Body of pancreas (tissue), 4 donors: Measurements from ENCODE around the gene RAPGEF1.

Source experiments
- POLR2A ChIP-seq, 3 donors: fragments of 450-650 bp; IDR thresholded peaks; one replicate each; pipeline ENCODE4 v1.6.1; 2016; ENCODE audit warnings: antibody characterized with exemption in 3 of 3, mild to moderate bottlenecking in 2 of 3
- TF ChIP-seq, protein P1 (sequence below), 7 experiments: fragments of 450-650 bp in 4 of 7; fragments of 200-600 bp in 3 of 7; sonication (generic) in 3 of 7; IDR thresholded peaks; one replicate each; pipeline ENCODE4 v1.5.1; 2016 to 2019; ENCODE audit warnings: antibody characterized with exemption in 7 of 7

DNA sequence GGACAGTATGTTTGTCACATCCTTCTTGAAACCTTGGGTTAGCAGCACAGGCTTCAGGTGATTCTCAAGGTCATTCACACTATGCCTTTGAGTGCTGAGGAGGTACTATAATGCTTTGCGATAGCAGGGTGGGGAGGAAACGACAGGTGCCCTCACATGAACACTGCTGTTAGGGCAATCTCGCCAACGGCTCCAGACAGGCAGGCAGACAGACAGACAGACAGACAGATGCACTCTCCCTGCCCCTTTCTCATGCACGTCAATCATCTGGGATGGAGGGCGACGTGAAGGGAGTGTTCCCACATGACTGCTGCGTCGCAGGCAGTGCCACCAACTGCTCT is 82.9 kb downstream of the RAPGEF1 start:
- TF ChIP-seq, protein P1, sequence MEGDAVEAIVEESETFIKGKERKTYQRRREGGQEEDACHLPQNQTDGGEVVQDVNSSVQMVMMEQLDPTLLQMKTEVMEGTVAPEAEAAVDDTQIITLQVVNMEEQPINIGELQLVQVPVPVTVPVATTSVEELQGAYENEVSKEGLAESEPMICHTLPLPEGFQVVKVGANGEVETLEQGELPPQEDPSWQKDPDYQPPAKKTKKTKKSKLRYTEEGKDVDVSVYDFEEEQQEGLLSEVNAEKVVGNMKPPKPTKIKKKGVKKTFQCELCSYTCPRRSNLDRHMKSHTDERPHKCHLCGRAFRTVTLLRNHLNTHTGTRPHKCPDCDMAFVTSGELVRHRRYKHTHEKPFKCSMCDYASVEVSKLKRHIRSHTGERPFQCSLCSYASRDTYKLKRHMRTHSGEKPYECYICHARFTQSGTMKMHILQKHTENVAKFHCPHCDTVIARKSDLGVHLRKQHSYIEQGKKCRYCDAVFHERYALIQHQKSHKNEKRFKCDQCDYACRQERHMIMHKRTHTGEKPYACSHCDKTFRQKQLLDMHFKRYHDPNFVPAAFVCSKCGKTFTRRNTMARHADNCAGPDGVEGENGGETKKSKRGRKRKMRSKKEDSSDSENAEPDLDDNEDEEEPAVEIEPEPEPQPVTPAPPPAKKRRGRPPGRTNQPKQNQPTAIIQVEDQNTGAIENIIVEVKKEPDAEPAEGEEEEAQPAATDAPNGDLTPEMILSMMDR (IDR thresholded peaks at IDR 0.05) = no peak
- TF ChIP-seq POLR2A (IDR thresholded peaks at IDR 0.05) = no peak
